Lower leg skin (tissue), 4 donors: ENCODE data around the gene PLXNA3. TPM values are rescaled to one million over a fixed set of nuclear protein-coding genes. Genes with fewer than 3 reads are reported as not detected.

Experiments used
- DNase-seq, 2 donors: peaks; one replicate each; pipeline ENCODE4 v3.0.0-alpha.2; 2019; ENCODE audit warnings: low spot score in 2 of 2
- H3K4me3 ChIP-seq: fragments of 200-600 bp; sonication (generic); 2 replicates; pipeline ENCODE4 v1.5.1; 2017; ENCODE audit warnings: mild to moderate bottlenecking, low read depth; ENCODE audit not compliant: poor library complexity, severe bottlenecking
- CTCF ChIP-seq, 3 donors: fragments of 450-650 bp; IDR thresholded peaks; one replicate each; pipeline ENCODE4 v1.5.1; 2016; ENCODE audit warnings: antibody characterized with exemption in 3 of 3, mild to moderate bottlenecking in 3 of 3, moderate library complexity in 2 of 3
- POLR2A ChIP-seq, 2 donors: fragments of 450-650 bp; IDR thresholded peaks; one replicate each; pipeline ENCODE4 v1.6.1; 2016 to 2017; ENCODE audit warnings: antibody characterized with exemption in 2 of 2, mild to moderate bottlenecking in 1 of 2, moderate library complexity in 1 of 2
- WGBS, 2 donors: methylation state at CpG; one replicate each; pipeline ENCODE4 v1.1.5; 2018; 5-methylcytosine and 5-hydroxymethylcytosine counted together
- intact Hi-C: fragments of 100-400 bp; cut with DNase I; formaldehyde crosslinking; loops from one replicate; pipeline ENCODE4 v1.15.0; 2023; ENCODE audit warnings: low total_unique reads
- total RNA-seq, 4 donors: library from RNA; depleted of rRNA; stranded (reverse); fragments of >200 nt; gene quantifications; one replicate each; pipeline ENCODE4 v1.1.0, GENCODE V29; 2016

The PLXNA3 gene
- total RNA-seq, 4 donors from 2014 or later, result 10.2 to 30.2 (median 13.5) TPM

- intact Hi-C loops, result no loop called here
- TF ChIP-seq POLR2A (IDR thresholded peaks at IDR 0.05), result no peak
- no peak overlapping the region for H3K4me3 ChIP-seq
- 68 to 76% methylated on average over 7 of the region's 7 CpGs for WGBS, 2 donors
- DNase-seq, result no peak
These were observed 40.9 kb upstream of the PLXNA3 start for GRCh38 chrX:154417157-154417556.

DNA sequence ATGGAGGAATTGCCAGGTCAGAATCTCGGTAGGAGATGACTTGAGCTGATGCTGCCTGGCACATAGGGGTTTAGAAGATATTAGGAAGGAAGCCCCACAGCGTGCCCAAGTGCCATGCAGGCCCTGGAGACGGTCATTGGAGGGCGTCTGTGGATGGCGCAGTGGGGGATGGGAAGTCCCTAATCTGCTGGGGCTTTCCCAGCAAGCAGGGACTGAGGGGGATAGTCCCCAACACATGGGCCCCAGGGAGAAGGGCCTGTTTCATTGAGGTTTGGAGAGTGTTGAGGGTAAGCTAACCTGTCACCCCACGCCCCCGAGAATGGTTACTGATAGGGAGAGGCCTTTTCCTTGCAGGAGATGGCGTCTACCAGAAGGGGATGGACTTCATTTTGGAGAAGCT is 38.9 kb upstream of the PLXNA3 start:
- 89 to 90% methylated on average over 8 of the region's 8 CpGs for WGBS, 2 donors
- intact Hi-C loops, result no loop called here
- TF ChIP-seq POLR2A (IDR thresholded peaks at IDR 0.05), result no peak
- no peak for TF ChIP-seq CTCF (IDR thresholded peaks at IDR 0.05)

DNA sequence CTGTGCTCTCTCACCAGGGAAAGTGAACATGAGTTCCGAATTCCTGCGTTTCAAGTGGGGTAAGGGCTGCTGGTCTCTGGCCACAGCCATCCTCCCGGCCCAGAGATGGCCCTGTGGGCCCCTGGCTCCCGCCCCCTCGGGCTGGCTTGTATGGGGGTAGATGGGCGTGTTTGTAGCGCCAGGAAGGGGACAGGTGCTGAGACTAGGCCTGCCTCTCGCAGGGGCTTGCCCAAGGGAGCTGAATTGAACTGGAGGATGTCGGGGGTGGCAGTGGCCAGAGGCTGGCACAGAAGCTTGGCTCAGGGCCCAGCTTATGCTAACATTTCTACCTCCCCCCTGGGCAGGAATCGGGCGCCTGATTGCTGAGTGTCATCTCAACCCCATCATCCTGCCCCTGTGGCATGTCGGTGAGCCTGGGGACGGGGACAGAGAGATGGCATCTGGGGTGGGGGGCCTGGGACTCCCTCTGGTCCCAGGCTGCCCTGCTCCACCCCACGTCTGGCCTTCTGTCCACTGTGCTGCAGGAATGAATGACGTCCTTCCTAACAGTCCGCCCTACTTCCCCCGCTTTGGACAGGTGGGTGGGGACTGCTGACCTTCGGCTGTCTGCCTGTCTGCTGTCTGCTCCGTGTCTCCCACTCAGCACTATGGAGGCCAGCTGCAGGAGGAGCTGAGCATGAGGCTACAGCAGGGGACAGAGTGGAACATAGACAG is 38.2 kb upstream of the PLXNA3 start:
- H3K4me3 ChIP-seq, result no peak overlapping the region
- TF ChIP-seq CTCF (IDR thresholded peaks at IDR 0.05) (no peak), POLR2A (IDR thresholded peaks at IDR 0.05) (no peak)
- intact Hi-C loops, result no loop called here
- 81 to 87% methylated on average over 6 to 17 of the region's 19 CpGs for WGBS, 2 donors
- DNase-seq, result no peak

More for the DNA sequence above, 38.9 kb upstream of the PLXNA3 start:
- no peak for DNase-seq
- no peak overlapping the region for H3K4me3 ChIP-seq

DNA sequence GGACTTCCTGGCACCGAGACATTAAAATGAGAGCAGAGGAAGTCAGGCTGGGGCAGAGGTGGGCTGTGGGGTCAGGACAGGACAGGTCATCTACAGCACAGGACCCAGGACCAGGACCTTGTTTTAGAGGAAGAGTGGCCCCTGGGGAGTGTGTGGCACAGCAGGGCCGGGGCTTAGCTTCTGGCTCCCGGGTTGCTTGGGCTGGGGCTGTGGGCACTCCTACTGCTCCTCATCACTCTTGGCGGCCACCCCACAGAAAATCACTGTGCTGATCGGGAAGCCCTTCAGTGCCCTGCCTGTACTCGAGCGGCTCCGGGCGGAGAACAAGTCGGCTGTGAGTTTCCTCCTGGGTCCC is 37.7 kb upstream of the PLXNA3 start:
- 87 to 90% methylated on average over 6 to 10 of the region's 10 CpGs for WGBS, 2 donors
- intact Hi-C loops, result no loop called here
- DNase-seq, result no peak

DNA sequence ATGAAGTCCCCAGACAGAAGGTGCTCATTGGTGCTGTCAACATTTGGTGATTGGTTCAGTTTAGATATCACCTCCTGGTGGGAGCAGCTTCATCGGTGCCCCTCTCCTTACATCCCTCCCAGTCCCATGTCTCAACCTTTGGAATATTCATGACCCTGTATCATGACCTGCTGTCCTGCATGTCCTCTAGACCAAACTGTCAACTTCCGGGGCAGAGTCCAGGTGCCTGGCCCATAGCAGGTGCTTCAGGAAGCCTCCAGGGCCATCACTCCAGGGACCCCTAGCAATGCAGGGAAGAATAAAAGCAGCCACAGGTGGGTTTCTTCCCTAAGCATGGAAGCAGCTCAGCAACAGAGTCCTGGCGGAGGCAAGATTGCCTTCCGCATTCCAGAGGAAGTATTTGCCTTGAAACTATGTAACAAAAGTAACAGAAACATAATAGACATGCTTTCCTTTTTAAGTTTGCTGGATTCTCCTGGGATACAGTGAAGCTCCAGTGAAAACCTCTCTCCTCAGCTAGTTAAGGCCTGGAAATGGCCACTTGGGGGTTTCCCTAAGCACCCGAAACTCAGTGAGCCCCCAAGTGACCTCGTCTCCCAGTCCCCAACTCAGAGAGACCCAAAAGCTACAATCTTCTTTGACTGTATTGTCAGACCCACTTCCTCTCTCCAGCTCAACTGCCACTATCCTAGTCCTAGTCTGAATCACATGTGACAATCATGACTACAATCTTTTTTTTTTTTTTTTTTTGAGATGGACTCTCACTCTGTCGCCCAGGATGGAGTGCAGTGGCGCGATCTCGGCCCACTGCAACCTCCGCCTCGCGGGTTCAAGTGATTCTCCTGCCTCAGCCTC is 30.9 kb upstream of the PLXNA3 start:
- 80 to 95% methylated on average over 11 to 13 of the region's 13 CpGs for WGBS, 2 donors
- intact Hi-C loops, result no loop called here
- no peak overlapping the region for H3K4me3 ChIP-seq
- no peak for DNase-seq
- TF ChIP-seq CTCF (IDR thresholded peaks at IDR 0.05), result no peak

More for the DNA sequence above, 37.7 kb upstream of the PLXNA3 start:
- no peak overlapping the region for H3K4me3 ChIP-seq
- TF ChIP-seq POLR2A (IDR thresholded peaks at IDR 0.05) (no peak), CTCF (IDR thresholded peaks at IDR 0.05) (no peak)
